Measurements from ENCODE around the gene PIGU. TPM values are rescaled to one million over a fixed set of nuclear protein-coding genes. Genes with fewer than 3 reads are reported as not detected.

The PIGU gene
- total and polyA plus RNA-seq, 2 donors (not counting 3 experiments of a cell fraction or from before 2014, with no cell fraction given) = 20.3 to 81.8 TPM

DNA sequence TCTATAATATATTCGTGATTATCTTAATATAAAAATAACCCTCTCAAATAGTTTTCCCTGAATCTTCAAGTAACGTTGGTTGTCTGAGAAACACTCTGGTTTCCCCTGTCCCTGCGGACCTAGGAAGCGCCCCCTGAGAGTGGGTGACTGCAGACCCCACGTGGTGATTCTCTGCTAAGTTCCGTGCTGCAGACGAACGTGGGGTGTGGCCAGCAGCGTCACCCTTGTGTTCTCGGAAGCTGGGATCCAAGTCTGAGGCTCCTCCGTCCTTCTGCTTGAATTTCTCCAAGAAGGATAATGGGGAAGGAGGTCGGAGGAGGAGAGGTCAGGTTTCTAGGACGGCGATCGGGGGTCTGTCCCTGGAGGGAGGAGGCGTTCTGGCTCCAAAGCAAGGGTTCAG, 135.0 kb downstream of the PIGU start:
- BruUV-seq (replicated peaks) = no TSS peak
- Histone ChIP-seq H3K9me1 (replicated peaks; ENCODE audit: control insufficient read depth, extremely low read depth, insufficient read depth, low read length) (no peaks in the 10 kb centered on the region), H3K4me2 (ENCODE audit: insufficient read depth, low read length) (no peak overlapping the region), H3K4me1 (ENCODE audit: control insufficient read depth, extremely low read depth, insufficient read depth, low read length) (no peaks in the 10 kb centered on the region), H3K27ac (ENCODE audit: insufficient read depth, low read depth, low read length) (no peak overlapping the region), H3K9ac (replicated peaks; ENCODE audit: extremely low read depth, insufficient read depth, low read length) (no peak overlapping the region), H3K4me3 (replicated peaks in 1 of 3; ENCODE audit: insufficient read depth in 1 of 3, low read depth in 1 of 3, low read length in 3 of 3) (no peak overlapping the region), H3K36me3 (ENCODE audit: control insufficient read depth in 2 of 2, extremely low read depth in 1 of 2, insufficient read depth in 2 of 2, low read length in 2 of 2) (peaks cover 9 to 18% of the 10 kb centered on the region in 2 experiments), H2AFZ (ENCODE audit: low read depth, low read length) (no peak overlapping the region), H3K79me2 (ENCODE audit: control insufficient read depth, insufficient read depth, low read length) (no peaks in the 10 kb centered on the region), H3K27me3 (ENCODE audit: control insufficient read depth in 2 of 2, insufficient read depth in 2 of 2, low read length in 2 of 2) (no peaks in the 10 kb centered on the region), H4K20me1 (replicated peaks; ENCODE audit: control insufficient read depth, extremely low read depth, insufficient read depth, low read length) (no peaks in the 10 kb centered on the region), H3K9me3 (replicated peaks; ENCODE audit: control insufficient read depth, insufficient read depth, low read length) (no peaks in the 10 kb centered on the region)
- no peak for DNase-seq (ENCODE audit: low read depth, low spot score)
- ChIA-PET POLR2A (no interaction called here), CTCF (interaction anchor here (1.0 kb wide), 1 partner anchor 20 kb away, joined by 3 read pairs; no protein-coding TSS in a partner anchor)
- intact Hi-C loops (cut with micrococcal nuclease) = no loop called here
- peak; percentile 3 for TF ChIP-seq POLR2AphosphoS5 (IDR thresholded peaks at IDR 0.05; ENCODE audit: insufficient read depth, low read depth, low read length)
- no peak for TF ChIP-seq MYC (IDR thresholded peaks at IDR 0.05; ENCODE audit: low read depth, low read length)
- no peak for FAIRE-seq
- dilution Hi-C loops (cut with MboI; ENCODE audit: extremely low pct_ligation_motif_present, low sequenced_read_pairs) = no loop called here

- DNase-seq (ENCODE audit: low read depth, low spot score) (no peak), FAIRE-seq (no peak)
- intact Hi-C loops (cut with micrococcal nuclease) = no loop called here
- TF ChIP-seq POLR2AphosphoS5 (IDR thresholded peaks at IDR 0.05; ENCODE audit: insufficient read depth, low read depth, low read length) (no peak), CTCF (IDR thresholded peaks at IDR 0.05; ENCODE audit: extremely low read depth in 1 of 2, insufficient read depth in 1 of 2, low read depth in 1 of 2, low read length in 2 of 2) (no peak), POLR2A (IDR thresholded peaks at IDR 0.05; ENCODE audit: low read depth, low read length) (no peak), EZH2 (IDR thresholded peaks at IDR 0.05; ENCODE audit: borderline replicate concordance, low read depth, low read length, severe bottlenecking) (no peak), GATA2 (IDR thresholded peaks at IDR 0.05; ENCODE audit: insufficient read depth, insufficient read length, low read depth, low read length) (no peak), MAX (IDR thresholded peaks at IDR 0.05; ENCODE audit: insufficient read depth, insufficient read length) (no peak), MYC (IDR thresholded peaks at IDR 0.05; ENCODE audit: low read depth, low read length) (no peak), JUN (IDR thresholded peaks at IDR 0.05; ENCODE audit: borderline replicate concordance, insufficient read depth, insufficient read length, low read depth) (no peak), FOS (IDR thresholded peaks at IDR 0.05; ENCODE audit: borderline replicate concordance, insufficient read depth, low read length) (no peak)
- Histone ChIP-seq H3K4me3 (replicated peaks in 1 of 3; ENCODE audit: insufficient read depth in 1 of 3, low read depth in 1 of 3, low read length in 3 of 3) (no peak overlapping the region), H3K27me3 (ENCODE audit: control insufficient read depth in 2 of 2, insufficient read depth in 2 of 2, low read length in 2 of 2) (no peaks in the 10 kb centered on the region), H3K4me1 (ENCODE audit: control insufficient read depth, extremely low read depth, insufficient read depth, low read length) (no peaks in the 10 kb centered on the region), H2AFZ (ENCODE audit: low read depth, low read length) (no peak overlapping the region), H3K9me3 (replicated peaks; ENCODE audit: control insufficient read depth, insufficient read depth, low read length) (no peaks in the 10 kb centered on the region), H3K9ac (replicated peaks; ENCODE audit: extremely low read depth, insufficient read depth, low read length) (no peak overlapping the region), H3K36me3 (ENCODE audit: control insufficient read depth in 2 of 2, extremely low read depth in 1 of 2, insufficient read depth in 2 of 2, low read length in 2 of 2) (peaks cover 9 to 19% of the 10 kb centered on the region in 2 experiments), H3K79me2 (ENCODE audit: control insufficient read depth, insufficient read depth, low read length) (no peaks in the 10 kb centered on the region), H3K4me2 (ENCODE audit: insufficient read depth, low read length) (no peak overlapping the region), H3K9me1 (replicated peaks; ENCODE audit: control insufficient read depth, extremely low read depth, insufficient read depth, low read length) (no peaks in the 10 kb centered on the region), H4K20me1 (replicated peaks; ENCODE audit: control insufficient read depth, extremely low read depth, insufficient read depth, low read length) (no peaks in the 10 kb centered on the region), H3K27ac (ENCODE audit: insufficient read depth, low read depth, low read length) (no peak overlapping the region)
- CTCF ChIA-PET = interaction anchor here (0.7 to 5.6 kb wide), 4 partner anchors 11 to 228 kb away, joined by 3 to 53 read pairs (median 4); no protein-coding TSS in a partner anchor
- no TSS peak for BruUV-seq (replicated peaks)
- dilution Hi-C loops (cut with MboI; ENCODE audit: extremely low pct_ligation_motif_present, low sequenced_read_pairs) = no loop called here
- POLR2A ChIA-PET = no interaction called here
Measured at GRCh38 chr20:34541264-34541901, 135.5 kb downstream of the PIGU start.

Measured in endothelial cell of umbilical vein (primary cell).